ENCODE data around the gene PNPLA8.
"Not testable (repeated sequence)": the region's sequence is repeated elsewhere in the genome, so short reads cannot be mapped to it uniquely, and the experiment has no call there.

PNPLA8 gene

DNA sequence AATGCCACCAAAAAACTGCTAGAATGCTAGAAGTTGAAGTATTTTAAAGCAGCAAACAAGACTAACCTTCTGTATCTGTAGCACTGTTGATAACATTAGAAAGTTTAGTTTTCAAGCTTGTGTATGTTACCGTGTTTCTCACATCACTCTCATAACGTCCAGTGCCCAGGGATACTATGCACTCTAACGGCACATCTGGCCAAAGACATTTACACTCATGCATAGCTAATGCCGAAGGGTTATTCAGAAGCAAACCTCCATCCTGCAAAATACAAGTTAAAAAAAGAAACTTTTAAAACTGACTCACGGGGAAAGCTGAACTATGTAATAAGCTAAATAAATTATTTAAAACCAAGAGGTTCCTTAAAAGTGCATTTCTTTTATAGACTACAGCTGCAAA lies 46.8 kb downstream of the PNPLA8 start:
- Mint-ChIP-seq H3K27ac (no peak overlapping the region), H3K4me3 (no peak overlapping the region), H3K9me3 (no peaks in the 10 kb centered on the region), H3K27me3 (no peaks in the 10 kb centered on the region), H3K36me3 (peaks cover 21% of the 10 kb centered on the region), H3K4me1 (no peaks in the 10 kb centered on the region)
- CTCF ChIA-PET: no interaction called here
- DNase-seq: no peak

DNA sequence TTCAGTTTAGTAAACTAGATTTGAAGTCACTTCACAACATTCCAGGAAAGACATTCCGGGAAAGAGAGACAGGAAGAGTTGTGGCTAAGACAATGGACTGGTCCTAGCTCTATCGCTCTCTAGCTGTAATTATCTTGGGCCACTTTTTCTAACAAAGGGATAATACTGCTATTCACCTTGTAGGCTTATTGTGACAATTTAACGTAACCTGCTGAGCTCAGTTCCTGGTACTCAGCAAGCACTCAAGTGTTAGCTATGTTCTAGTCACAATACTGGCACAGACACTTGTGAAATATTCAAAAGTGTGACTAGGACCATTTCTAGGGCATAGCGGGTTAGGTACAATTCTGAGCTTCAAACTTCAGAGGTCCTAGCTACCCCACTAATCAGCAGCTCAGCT lies 57.7 kb downstream of the PNPLA8 start:
- Mint-ChIP-seq H3K36me3 (no peaks in the 10 kb centered on the region), H3K27me3 (no peaks in the 10 kb centered on the region), H3K9me3 (no peaks in the 10 kb centered on the region), H3K27ac (no peak overlapping the region), H3K4me1 (peaks cover 12% of the 10 kb centered on the region), H3K4me3 (no peak overlapping the region)
- DNase-seq: no peak
- CTCF ChIA-PET: interaction anchor here (0.6 to 1.6 kb wide), 2 partner anchors 8 to 9 kb away, joined by 4 to 5 read pairs; no protein-coding TSS in a partner anchor

DNA sequence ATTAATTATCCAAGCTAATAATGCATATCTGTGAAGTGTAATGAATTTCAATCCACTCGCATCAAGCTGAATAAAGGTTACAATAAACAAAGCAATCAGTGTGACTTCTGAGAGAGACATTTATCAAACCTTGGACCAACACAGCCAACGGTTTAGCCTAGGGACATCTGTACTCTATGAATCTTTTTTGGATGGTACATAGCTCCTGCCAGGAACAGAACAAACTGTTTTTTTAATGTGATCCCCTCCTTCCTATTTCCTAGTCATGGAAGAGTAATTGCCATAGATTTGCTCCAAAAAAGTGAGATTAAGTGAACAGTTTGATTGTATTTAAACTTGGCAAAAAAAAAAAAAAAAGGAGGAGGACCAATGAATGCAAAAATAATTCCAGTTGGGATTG lies 58.5 kb downstream of the PNPLA8 start:
- H3K27ac Mint-ChIP-seq: no peak overlapping the region
- no peaks in the 10 kb centered on the region for H3K27me3 Mint-ChIP-seq
- no peak overlapping the region for H3K4me3 Mint-ChIP-seq
- peaks cover 19% of the 10 kb centered on the region for H3K4me1 Mint-ChIP-seq
- no peaks in the 10 kb centered on the region for H3K36me3 Mint-ChIP-seq
- CTCF ChIA-PET: no interaction called here
- no peak for DNase-seq
- no peaks in the 10 kb centered on the region for H3K9me3 Mint-ChIP-seq

- H3K27me3 Mint-ChIP-seq, H3K36me3 Mint-ChIP-seq, DNase-seq, CTCF ChIA-PET, H3K9me3 Mint-ChIP-seq, H3K4me3 Mint-ChIP-seq, H3K27ac Mint-ChIP-seq: not testable (repeated sequence)
- H3K4me1 Mint-ChIP-seq: peaks cover 22% of the 10 kb centered on the region
These were observed 59.6 kb downstream of the PNPLA8 start for GRCh38 chr7:108466322-108466721.

DNA sequence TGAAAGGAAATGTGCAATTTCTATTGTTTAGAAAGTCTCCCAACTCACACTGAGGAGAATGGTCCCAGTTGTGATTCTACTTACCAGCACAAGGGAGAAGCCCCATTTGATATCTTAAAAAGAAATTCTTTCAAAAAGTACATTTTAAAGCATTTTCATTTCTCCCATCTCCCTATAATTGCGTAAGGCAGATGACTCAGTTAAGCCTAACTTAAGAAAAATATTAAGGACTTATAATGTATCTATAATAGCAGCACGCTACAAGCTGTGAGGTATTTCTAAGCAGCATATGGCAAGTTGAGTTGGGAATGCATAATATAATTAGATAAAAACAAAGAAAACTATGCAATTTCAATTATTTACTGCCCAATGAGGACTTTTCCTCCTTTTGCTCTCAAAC lies 61.2 kb downstream of the PNPLA8 start:
- Mint-ChIP-seq H3K27ac (no peak overlapping the region), H3K36me3 (no peaks in the 10 kb centered on the region)
- CTCF ChIA-PET: interaction anchor here (1.5 kb wide), 1 partner anchor 23 kb away, joined by 4 read pairs; no protein-coding TSS in a partner anchor

GRCh38 chr7:108463613-108464012 lies 62.3 kb downstream of the PNPLA8 start:
- Mint-ChIP-seq H3K27me3 (peaks cover 17% of the 10 kb centered on the region), H3K36me3 (no peaks in the 10 kb centered on the region), H3K9me3 (no peaks in the 10 kb centered on the region), H3K4me3 (no peak overlapping the region), H3K4me1 (peaks cover 22% of the 10 kb centered on the region), H3K27ac (no peak overlapping the region)
- CTCF ChIA-PET: interaction anchor here (1.5 kb wide), 1 partner anchor 24 kb away, joined by 4 read pairs; no protein-coding TSS in a partner anchor
- peak; percentile 46 for DNase-seq

More for the DNA sequence above, 61.2 kb downstream of the PNPLA8 start:
- Mint-ChIP-seq H3K9me3 (no peaks in the 10 kb centered on the region), H3K27me3 (peaks cover 7% of the 10 kb centered on the region), H3K4me1 (peaks cover 22% of the 10 kb centered on the region), H3K4me3 (no peak overlapping the region)
- DNase-seq: no peak

- Mint-ChIP-seq H3K9me3 (no peaks in the 10 kb centered on the region), H3K36me3 (no peaks in the 10 kb centered on the region), H3K4me3 (no peak overlapping the region), H3K27ac (no peak overlapping the region), H3K27me3 (peaks cover 34% of the 10 kb centered on the region), H3K4me1 (peaks cover 27% of the 10 kb centered on the region)
- CTCF ChIA-PET: no interaction called here
- DNase-seq: no peak
These were observed 64.1 kb downstream of the PNPLA8 start for GRCh38 chr7:108461840-108462239.

- Mint-ChIP-seq H3K9me3 (no peaks in the 10 kb centered on the region), H3K4me3 (no peak overlapping the region), H3K27me3 (peaks cover 43% of the 10 kb centered on the region), H3K36me3 (no peaks in the 10 kb centered on the region), H3K4me1 (peaks cover 30% of the 10 kb centered on the region), H3K27ac (no peak overlapping the region)
- CTCF ChIA-PET: interaction anchor here (0.5 to 1.4 kb wide), 3 partner anchors 9 to 286 kb away, joined by 3 read pairs; no protein-coding TSS in a partner anchor
- no peak for DNase-seq
These were observed 65.0 kb downstream of the PNPLA8 start for GRCh38 chr7:108460964-108461363.

DNA sequence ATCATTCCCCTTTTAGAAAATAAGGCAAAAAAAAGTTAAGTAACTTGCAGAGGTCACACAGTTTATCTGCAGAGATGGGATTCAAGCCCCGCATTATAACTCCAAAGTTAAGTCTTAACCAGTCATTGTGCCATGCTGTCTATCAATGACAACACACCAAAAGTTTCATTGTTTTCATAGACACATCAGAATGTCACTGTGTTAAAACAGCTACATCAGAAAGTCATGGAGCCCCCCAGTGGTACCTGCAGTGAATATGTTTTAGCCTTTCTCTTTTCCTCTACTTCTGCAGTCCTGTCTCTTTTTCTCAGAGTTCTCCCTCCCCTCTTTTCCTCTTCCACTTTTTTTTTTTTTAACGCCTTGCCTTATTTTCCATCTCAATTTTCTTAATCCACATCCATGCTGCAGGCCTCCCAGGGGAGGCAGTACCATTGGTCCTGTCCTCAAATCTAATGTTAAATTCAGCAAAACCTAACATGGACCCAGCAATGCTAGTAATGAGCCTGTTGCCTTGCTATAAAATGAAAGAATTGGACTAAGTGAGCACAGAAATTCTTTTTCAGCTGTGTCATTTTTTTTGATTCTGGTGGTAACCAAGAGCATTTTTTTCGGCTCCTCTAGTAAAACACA lies 65.9 kb downstream of the PNPLA8 start:
- CTCF ChIA-PET: interaction anchor here (0.9 to 1.8 kb wide), 7 partner anchors 8 to 286 kb away, joined by 3 to 5 read pairs (median 3); no protein-coding TSS in a partner anchor
- Mint-ChIP-seq H3K4me3 (no peak overlapping the region), H3K4me1 (peaks cover 30% of the 10 kb centered on the region), H3K9me3 (no peaks in the 10 kb centered on the region), H3K27me3 (peaks cover 52% of the 10 kb centered on the region), H3K36me3 (no peaks in the 10 kb centered on the region), H3K27ac (no peak overlapping the region)
- peak; percentile 34 for DNase-seq

GRCh38 chr7:108457871-108458270 lies 68.1 kb downstream of the PNPLA8 start:
- H3K4me3 Mint-ChIP-seq: no peak overlapping the region
- DNase-seq: no peak
- CTCF ChIA-PET: no interaction called here
- H3K9me3 Mint-ChIP-seq: no peaks in the 10 kb centered on the region
- peaks cover 18% of the 10 kb centered on the region for H3K4me1 Mint-ChIP-seq
- no peaks in the 10 kb centered on the region for H3K36me3 Mint-ChIP-seq
- H3K27me3 Mint-ChIP-seq: peaks cover 68% of the 10 kb centered on the region
- H3K27ac Mint-ChIP-seq: no peak overlapping the region

- CTCF ChIA-PET: interaction anchor here (0.7 kb wide), 2 partner anchors 268 to 413 kb away, joined by 3 read pairs; no protein-coding TSS in a partner anchor
- no peaks in the 10 kb centered on the region for H3K9me3 Mint-ChIP-seq
- H3K27me3 Mint-ChIP-seq: peaks cover 71% of the 10 kb centered on the region
- H3K36me3 Mint-ChIP-seq: no peaks in the 10 kb centered on the region
- peaks cover 15% of the 10 kb centered on the region for H3K4me1 Mint-ChIP-seq
- no peak overlapping the region for H3K27ac Mint-ChIP-seq
- DNase-seq: no peak
- H3K4me3 Mint-ChIP-seq: peak overlapping the region; percentile 64
These were observed 68.9 kb downstream of the PNPLA8 start for GRCh38 chr7:108456845-108457540.

DNA sequence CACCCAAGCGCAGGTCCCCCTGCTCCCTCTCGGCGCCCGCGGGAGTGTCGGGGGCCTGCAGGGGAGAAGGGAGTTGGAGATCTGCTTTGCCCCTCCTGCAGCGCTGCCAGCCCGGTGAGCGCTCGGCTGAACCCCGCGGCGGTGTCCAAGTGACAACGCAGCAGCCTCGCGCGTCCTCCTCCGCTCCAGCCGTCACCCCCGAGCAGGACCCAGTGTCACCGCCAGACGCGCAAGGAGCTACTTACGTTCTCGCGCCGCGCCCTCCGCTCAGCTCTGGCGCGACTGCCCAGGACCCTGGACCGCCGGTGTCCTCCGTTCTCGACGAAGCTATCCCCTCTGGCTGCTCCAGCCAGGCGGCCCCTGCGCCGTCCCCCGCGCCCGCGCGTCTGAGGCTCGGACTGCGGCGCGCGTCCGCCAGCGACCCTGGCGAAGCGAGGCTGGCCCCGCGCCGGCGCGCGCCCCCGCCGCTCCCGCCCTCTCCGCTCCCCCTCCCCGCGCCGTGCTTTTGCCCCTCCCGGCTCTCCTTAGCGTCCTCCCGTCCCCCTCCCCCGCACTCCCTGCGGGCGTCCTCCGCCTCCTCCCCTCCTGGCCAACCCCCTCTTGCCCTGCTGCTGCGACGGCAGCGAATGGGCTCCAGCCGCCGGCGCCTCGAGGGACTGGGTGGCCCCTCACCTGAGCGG lies 69.8 kb downstream of the PNPLA8 start, which contains the start of gene NRCAM:
NRCAM (minus strand) TSS at position 439 of the 680 bp plus-strand sequence. CDS start 216,372 bp downstream, outside the sequence.
- Mint-ChIP-seq H3K36me3 (no peaks in the 10 kb centered on the region), H3K27ac (no peak within 1 kb of the TSS), H3K9me3 (no peaks in the 10 kb centered on the region), H3K27me3 (peaks cover 77% of the 10 kb centered on the region), H3K4me1 (peaks cover 12% of the 10 kb centered on the region), H3K4me3 (peak within 1 kb of the TSS; percentile 64)
- CTCF ChIA-PET: interaction anchor here (0.7 kb wide), 2 partner anchors 268 to 412 kb away, joined by 3 read pairs; no protein-coding TSS in a partner anchor
- peak; percentile 47 for DNase-seq

DNA sequence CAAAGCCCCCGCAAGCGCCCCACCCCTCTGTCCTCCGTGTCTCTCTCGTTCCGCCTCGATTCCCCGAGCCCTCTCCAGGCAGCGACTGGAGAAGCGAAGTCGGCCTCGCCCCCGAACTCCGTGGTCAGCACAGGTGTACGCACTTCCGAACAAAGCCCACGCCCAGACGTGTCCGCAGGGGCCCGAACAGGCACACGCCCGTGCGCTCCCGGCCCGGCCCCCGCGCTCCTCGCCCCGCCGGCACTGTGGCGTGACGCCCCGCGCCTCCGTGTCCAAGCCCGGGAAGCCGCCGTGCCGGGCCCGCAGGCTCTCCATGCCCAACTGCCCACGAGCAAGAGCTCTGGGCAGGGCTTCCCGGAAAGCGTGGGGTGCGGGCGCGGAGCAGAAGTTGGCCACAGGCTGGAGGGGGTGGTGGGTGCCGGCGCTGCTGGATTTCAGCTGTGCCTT lies 70.4 kb downstream of the PNPLA8 start:
- Mint-ChIP-seq H3K27ac (no peak overlapping the region), H3K4me3 (peak overlapping the region; percentile 52), H3K36me3 (no peaks in the 10 kb centered on the region), H3K27me3 (peaks cover 81% of the 10 kb centered on the region), H3K9me3 (no peaks in the 10 kb centered on the region), H3K4me1 (peaks cover 12% of the 10 kb centered on the region)
- peak; percentile 23 for DNase-seq
- CTCF ChIA-PET: interaction anchor here (1.1 kb wide), 1 partner anchor 9 kb away, joined by 3 read pairs; no protein-coding TSS in a partner anchor
